ENCODE data around the gene DSTN.

DNA sequence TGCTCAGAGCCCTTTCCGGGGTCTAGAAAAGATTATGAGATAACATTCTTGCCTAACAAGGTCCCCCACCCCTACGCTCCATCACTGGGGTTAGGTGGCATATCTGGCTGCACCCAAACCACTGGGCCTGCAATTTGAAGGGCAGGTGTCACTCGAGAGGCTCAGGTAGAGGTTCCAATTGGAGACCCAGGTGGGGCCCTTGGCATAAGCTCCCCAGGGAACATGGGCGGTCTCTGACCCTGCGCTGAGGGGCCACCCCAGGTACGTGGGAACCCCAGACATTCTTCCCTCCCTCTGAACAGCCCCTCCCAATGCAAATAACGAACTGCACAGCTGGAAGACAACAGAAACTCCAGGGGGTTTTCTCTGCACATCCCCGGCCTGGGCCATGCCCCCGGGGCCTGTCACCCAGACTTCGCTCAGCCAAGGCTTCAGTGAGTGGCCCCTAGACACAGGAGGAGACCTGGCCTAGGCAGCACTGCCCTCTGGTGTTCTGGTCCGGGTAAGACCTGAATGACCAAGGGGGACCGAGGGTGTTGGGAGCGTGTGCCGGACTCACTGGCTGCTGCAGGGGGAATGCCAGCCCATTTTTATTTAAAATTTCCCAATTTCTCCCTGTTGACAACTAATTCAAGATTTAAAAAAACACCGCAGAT is 47.5 kb downstream of the DSTN start:
- TF ChIP-seq POLR2A (IDR thresholded peaks at IDR 0.05; ENCODE audit: borderline replicate concordance, extremely low read depth, insufficient read depth, insufficient read length) (no peak), SP1 (IDR thresholded peaks at IDR 0.05; ENCODE audit: low read depth) (no peak)
- TF ChIP-seq, protein P1, sequence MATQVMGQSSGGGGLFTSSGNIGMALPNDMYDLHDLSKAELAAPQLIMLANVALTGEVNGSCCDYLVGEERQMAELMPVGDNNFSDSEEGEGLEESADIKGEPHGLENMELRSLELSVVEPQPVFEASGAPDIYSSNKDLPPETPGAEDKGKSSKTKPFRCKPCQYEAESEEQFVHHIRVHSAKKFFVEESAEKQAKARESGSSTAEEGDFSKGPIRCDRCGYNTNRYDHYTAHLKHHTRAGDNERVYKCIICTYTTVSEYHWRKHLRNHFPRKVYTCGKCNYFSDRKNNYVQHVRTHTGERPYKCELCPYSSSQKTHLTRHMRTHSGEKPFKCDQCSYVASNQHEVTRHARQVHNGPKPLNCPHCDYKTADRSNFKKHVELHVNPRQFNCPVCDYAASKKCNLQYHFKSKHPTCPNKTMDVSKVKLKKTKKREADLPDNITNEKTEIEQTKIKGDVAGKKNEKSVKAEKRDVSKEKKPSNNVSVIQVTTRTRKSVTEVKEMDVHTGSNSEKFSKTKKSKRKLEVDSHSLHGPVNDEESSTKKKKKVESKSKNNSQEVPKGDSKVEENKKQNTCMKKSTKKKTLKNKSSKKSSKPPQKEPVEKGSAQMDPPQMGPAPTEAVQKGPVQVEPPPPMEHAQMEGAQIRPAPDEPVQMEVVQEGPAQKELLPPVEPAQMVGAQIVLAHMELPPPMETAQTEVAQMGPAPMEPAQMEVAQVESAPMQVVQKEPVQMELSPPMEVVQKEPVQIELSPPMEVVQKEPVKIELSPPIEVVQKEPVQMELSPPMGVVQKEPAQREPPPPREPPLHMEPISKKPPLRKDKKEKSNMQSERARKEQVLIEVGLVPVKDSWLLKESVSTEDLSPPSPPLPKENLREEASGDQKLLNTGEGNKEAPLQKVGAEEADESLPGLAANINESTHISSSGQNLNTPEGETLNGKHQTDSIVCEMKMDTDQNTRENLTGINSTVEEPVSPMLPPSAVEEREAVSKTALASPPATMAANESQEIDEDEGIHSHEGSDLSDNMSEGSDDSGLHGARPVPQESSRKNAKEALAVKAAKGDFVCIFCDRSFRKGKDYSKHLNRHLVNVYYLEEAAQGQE (IDR thresholded peaks at IDR 0.05; ENCODE audit: low read depth), result no peak
